Measurements from ENCODE around the gene XRCC3. TPM values are rescaled to one million over a fixed set of nuclear protein-coding genes. Genes with fewer than 3 reads are reported as not detected.
"Not testable (repeated sequence)": the region's sequence is repeated elsewhere in the genome, so short reads cannot be mapped to it uniquely, and the experiment has no call there.

Gene XRCC3
- total RNA-seq, 1 experiment from 2014 or later: 27.7 TPM

- no peak for DNase-seq (ENCODE audit: low read depth, low spot score)
- in situ Hi-C loops (cut with HindIII; ENCODE audit: low pct_unique_long_range_greater_than_20kb, low sequenced_read_pairs): no loop called here
These were observed 14.3 kb downstream of the XRCC3 start for GRCh38 chr14:103700753-103701490.

- in situ Hi-C loops (cut with HindIII; ENCODE audit: low pct_unique_long_range_greater_than_20kb, low sequenced_read_pairs): no loop called here
- no peak for DNase-seq (ENCODE audit: low read depth, low spot score)
These were observed 15.1 kb downstream of the XRCC3 start for GRCh38 chr14:103699901-103700752.

- in situ Hi-C loops (cut with HindIII; ENCODE audit: low pct_unique_long_range_greater_than_20kb, low sequenced_read_pairs): no loop called here
- no peak for DNase-seq (ENCODE audit: low read depth, low spot score)
These were observed 16.0 kb downstream of the XRCC3 start for GRCh38 chr14:103699261-103699661.

GRCh38 chr14:103698380-103699260, 16.6 kb downstream of the XRCC3 start:
- no peak for DNase-seq (ENCODE audit: low read depth, low spot score)
- in situ Hi-C loops (cut with HindIII; ENCODE audit: low pct_unique_long_range_greater_than_20kb, low sequenced_read_pairs): no loop called here

DNA sequence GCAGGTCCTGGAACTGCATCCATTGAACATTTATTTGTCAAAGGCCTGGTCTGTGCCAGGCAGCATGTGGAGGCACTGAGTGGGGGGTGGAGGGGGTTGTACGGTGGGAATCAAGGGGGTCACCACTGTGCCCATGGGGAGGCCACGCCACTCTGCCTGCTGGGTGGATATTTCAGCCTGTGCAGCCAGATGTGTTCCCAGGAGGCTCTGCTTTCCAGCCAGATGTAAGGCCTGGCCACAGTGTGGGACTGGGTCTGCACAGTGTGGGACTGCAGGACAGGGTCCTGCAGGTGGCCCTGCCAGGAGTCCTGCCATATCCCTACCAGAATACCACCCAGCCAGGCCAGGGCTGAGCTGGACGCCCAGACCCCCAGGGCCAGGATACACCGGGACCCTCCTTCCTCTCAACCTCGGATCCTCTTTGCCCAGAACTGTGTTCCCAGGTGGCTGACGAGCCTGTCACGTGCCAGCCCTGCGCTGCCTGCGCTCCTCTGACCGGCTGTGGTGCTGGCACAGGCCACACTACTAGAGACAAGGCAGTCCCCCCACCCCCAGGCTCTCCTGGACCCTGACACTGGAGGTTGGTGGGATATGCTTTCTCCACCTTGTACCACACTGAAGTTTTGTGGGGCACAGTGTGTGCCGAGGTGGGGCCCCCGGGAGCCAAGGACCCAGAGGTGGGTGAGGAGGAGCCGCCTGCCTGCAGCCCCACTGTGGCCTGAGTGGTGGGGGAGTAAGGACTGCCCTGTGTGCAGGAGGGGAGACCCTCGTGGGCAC, 17.5 kb downstream of the XRCC3 start:
- in situ Hi-C loops (cut with HindIII; ENCODE audit: low pct_unique_long_range_greater_than_20kb, low sequenced_read_pairs): no loop called here
- DNase-seq (ENCODE audit: low read depth, low spot score): no peak

DNA sequence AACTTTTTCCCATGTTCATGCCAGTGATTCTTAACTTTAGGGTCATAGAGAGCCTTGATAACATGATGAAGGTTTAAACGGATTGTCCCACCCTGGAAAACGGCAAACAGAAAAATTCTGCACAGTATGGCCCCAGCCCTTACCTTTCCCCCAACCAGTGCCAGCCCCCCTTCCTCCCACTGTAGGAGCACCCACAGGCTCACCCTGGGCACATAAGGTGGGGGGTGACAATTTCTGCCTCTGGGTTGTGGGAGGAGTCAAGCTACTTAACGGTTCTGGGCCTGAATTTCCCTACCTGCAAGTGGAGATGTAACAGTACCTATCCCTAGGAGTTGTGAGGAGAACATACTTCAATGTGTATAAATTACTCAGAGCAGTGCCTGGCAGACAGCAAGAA, 18.0 kb downstream of the XRCC3 start:
- in situ Hi-C loops (cut with HindIII; ENCODE audit: low pct_unique_long_range_greater_than_20kb, low sequenced_read_pairs): no loop called here
- no peak for DNase-seq (ENCODE audit: low read depth, low spot score)

DNA sequence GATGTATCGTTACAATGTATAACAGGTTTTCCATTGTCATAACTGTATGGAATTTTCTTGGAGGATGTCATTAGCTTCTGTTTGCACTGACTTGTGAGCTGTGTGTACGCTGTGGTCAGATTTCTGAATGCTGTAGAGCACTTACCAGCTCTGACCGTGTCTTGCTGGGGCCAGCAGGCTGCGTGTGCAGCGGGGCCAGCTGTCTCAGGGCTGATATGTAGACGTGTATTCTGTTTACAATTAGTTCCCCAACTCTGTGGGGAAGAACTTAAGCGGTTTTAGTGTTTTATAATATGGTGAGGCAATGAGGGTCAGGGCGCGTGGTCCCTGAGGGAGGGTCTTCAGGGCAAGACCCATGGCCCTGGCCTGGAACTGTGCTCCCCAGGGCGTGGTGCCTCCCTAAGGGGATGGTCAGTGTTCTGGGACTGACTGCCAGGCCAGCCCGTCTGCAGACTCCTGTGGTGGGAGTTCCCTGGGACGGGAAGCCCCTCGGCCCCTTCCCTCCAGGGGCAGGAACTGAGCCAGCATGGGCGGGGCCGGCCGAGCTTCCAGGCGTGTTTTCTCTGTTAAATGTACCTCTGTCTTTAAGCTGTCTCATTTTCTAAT, 18.7 kb downstream of the XRCC3 start:
- in situ Hi-C loops (cut with HindIII; ENCODE audit: low pct_unique_long_range_greater_than_20kb, low sequenced_read_pairs): no loop called here
- no peak for DNase-seq (ENCODE audit: low read depth, low spot score)

DNA sequence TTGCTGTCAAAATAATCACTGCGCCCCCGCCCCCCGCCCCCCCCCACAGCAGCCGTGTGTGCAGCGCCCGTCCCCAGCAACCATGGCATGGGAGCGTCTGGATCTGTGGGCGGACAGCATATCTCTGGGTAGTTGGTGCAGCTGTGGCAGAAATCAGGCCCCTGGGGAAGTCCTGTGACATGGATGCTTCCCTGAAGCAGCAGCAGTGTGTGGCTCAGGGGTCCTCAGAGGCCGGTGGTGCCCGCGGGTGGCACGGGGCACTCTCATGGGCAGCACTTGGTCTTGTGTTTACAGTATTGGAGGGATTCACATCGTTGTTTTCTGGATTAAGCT, 19.2 kb downstream of the XRCC3 start:
- in situ Hi-C loops (cut with HindIII; ENCODE audit: low pct_unique_long_range_greater_than_20kb, low sequenced_read_pairs): no loop called here
- DNase-seq (ENCODE audit: low read depth, low spot score): no peak

GRCh38 chr14:103695296-103696069, 19.8 kb downstream of the XRCC3 start:
- in situ Hi-C loops (cut with HindIII; ENCODE audit: low pct_unique_long_range_greater_than_20kb, low sequenced_read_pairs): no loop called here

GRCh38 chr14:103694572-103695026, 20.7 kb downstream of the XRCC3 start:
- DNase-seq (ENCODE audit: low read depth, low spot score): no peak
- in situ Hi-C loops (cut with HindIII; ENCODE audit: low pct_unique_long_range_greater_than_20kb, low sequenced_read_pairs): no loop called here

More at GRCh38 chr14:103695296-103696069, 19.8 kb downstream of the XRCC3 start:
- DNase-seq (ENCODE audit: low read depth, low spot score): no peak

GRCh38 chr14:103693515-103693914, 21.7 kb downstream of the XRCC3 start:
- in situ Hi-C loops (cut with HindIII; ENCODE audit: low pct_unique_long_range_greater_than_20kb, low sequenced_read_pairs): no loop called here

DNA sequence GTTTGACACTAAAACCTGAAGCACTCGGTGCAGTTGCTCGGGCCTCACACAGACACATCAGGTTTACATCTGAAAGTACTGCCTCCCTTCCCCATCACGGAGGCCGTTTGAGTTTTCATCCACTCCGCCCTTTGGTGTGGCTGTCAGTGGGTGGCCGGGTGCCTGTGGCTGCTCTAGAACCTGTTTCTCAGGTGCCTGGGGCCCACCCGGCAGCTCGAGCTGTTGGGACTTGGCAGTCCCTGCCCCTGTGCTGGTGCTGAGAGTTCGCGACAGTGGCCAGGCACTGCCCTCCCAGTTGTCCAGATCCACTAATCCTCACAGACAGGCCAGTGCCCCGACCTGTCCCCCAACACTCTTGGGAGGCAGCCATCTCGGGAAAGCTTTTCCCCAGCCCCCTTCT, 22.4 kb downstream of the XRCC3 start:
- in situ Hi-C loops (cut with HindIII; ENCODE audit: low pct_unique_long_range_greater_than_20kb, low sequenced_read_pairs): no loop called here
- no peak for DNase-seq (ENCODE audit: low read depth, low spot score)

More at GRCh38 chr14:103693515-103693914, 21.7 kb downstream of the XRCC3 start:
- DNase-seq (ENCODE audit: low read depth, low spot score): no peak

GRCh38 chr14:103692159-103692558, 23.1 kb downstream of the XRCC3 start:
- in situ Hi-C loops (cut with HindIII; ENCODE audit: low pct_unique_long_range_greater_than_20kb, low sequenced_read_pairs): no loop called here
- DNase-seq (ENCODE audit: low read depth, low spot score): no peak

DNA sequence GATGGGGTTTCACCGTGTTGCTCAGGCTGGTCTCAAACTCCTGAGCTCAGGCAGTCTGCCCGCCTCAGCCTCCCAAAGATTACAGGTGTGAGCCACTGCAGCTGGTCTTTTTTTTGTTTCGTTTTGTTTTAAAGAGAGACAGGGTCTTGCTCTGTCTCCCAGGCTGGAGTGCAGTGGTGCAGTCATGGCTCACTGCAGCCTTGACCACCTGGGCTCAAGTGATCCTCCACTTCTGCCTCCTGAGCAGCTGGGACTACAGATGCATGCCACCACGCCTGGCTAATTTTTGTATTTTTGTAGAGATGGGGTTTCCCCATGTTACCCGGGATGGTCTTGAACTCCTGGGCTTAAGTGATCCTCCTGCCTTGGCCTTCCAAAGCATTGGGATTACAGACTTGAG, 23.6 kb downstream of the XRCC3 start:
- in situ Hi-C loops (cut with HindIII; ENCODE audit: low pct_unique_long_range_greater_than_20kb, low sequenced_read_pairs); DNase-seq (ENCODE audit: low read depth, low spot score): not testable (repeated sequence)

- DNase-seq (ENCODE audit: low read depth, low spot score): no peak
- in situ Hi-C loops (cut with HindIII; ENCODE audit: low pct_unique_long_range_greater_than_20kb, low sequenced_read_pairs): no loop called here
These were observed 24.9 kb downstream of the XRCC3 start for GRCh38 chr14:103690332-103690731.

Measured in SK-MEL-5 (cell line).